DND-41 (cell line): ENCODE data around the gene IL17REL.

Experiments
- ATAC-seq: fragments of 200-7000 bp; cut with Tn5 transposase; 3 replicates; pipeline ENCODE4 v1.9.1; 2021; ENCODE audit warnings: low read depth; ENCODE audit not compliant: insufficient read depth
- DNase-seq: peaks from one replicate; pipeline ENCODE4 v3.0.0-alpha.2; 2020
- H2AFZ ChIP-seq: 2 replicates; pipeline ENCODE4 v1.6.0; 2012; ENCODE audit warnings: low read depth, low read length
- H3K27ac ChIP-seq: 2 replicates; pipeline ENCODE4 v1.5.1; 2012; ENCODE audit warnings: low read length, inconsistent platforms
- H3K27me3 ChIP-seq: fragments of 200-600 bp; sonication (generic); 2 replicates; pipeline ENCODE4 v1.6.0; 2012; ENCODE audit warnings: low read length, mild to moderate bottlenecking, inconsistent platforms; ENCODE audit not compliant: insufficient read depth, poor library complexity
- H3K36me3 ChIP-seq: 2 replicates; pipeline ENCODE4 v1.5.1; 2012; ENCODE audit warnings: low read length, inconsistent platforms; ENCODE audit not compliant: insufficient read depth
- H3K4me1 ChIP-seq: 2 replicates; pipeline ENCODE4 v1.5.1; 2012; ENCODE audit warnings: mild to moderate bottlenecking, low read length; ENCODE audit not compliant: insufficient read depth
- H3K4me2 ChIP-seq: 2 replicates; pipeline ENCODE4 v1.6.0; 2012; ENCODE audit warnings: mild to moderate bottlenecking, moderate library complexity, low read length, inconsistent platforms; ENCODE audit not compliant: insufficient read depth
- H3K4me3 ChIP-seq, 2 experiments: fragments of 200-600 bp in 1 of 2; shearing (Covaris generic) in 1 of 2; 2 replicates each; pipeline ENCODE4 v1.5.1; 2012 to 2016; ENCODE audit warnings: inconsistent platforms in 2 of 2, low read length in 2 of 2, mild to moderate bottlenecking in 2 of 2, low read depth in 1 of 2, moderate library complexity in 1 of 2
- H3K79me2 ChIP-seq: 2 replicates; pipeline ENCODE4 v1.6.0; 2012; ENCODE audit warnings: low read length, inconsistent platforms; ENCODE audit not compliant: insufficient read depth
- H3K9ac ChIP-seq: 2 replicates; pipeline ENCODE4 v1.6.0; 2012; ENCODE audit warnings: low read depth, mild to moderate bottlenecking, inconsistent platforms, low read length, moderate library complexity
- H3K9me3 ChIP-seq: 2 replicates; pipeline ENCODE4 v1.5.1; 2012; ENCODE audit warnings: low read length, moderate library complexity, mild to moderate bottlenecking, inconsistent platforms; ENCODE audit not compliant: insufficient read depth, severe bottlenecking
- H4K20me1 ChIP-seq: 2 replicates; pipeline ENCODE4 v1.6.0; 2012; ENCODE audit warnings: low read length; ENCODE audit not compliant: insufficient read depth
- CTCF ChIP-seq: IDR thresholded peaks from 2 replicates; pipeline ENCODE4 v1.5.1; 2012; ENCODE audit warnings: borderline replicate concordance, low read length, moderate library complexity, mild to moderate bottlenecking; ENCODE audit not compliant: poor library complexity, severe bottlenecking; ENCODE audit errors: extremely low read depth
- EZH2 ChIP-seq: IDR thresholded peaks from 3 replicates; pipeline ENCODE4 v1.6.1; 2012; ENCODE audit warnings: borderline replicate concordance, low read depth, mild to moderate bottlenecking, moderate library complexity, low read length, inconsistent platforms; ENCODE audit not compliant: severe bottlenecking

The IL17REL gene

DNA sequence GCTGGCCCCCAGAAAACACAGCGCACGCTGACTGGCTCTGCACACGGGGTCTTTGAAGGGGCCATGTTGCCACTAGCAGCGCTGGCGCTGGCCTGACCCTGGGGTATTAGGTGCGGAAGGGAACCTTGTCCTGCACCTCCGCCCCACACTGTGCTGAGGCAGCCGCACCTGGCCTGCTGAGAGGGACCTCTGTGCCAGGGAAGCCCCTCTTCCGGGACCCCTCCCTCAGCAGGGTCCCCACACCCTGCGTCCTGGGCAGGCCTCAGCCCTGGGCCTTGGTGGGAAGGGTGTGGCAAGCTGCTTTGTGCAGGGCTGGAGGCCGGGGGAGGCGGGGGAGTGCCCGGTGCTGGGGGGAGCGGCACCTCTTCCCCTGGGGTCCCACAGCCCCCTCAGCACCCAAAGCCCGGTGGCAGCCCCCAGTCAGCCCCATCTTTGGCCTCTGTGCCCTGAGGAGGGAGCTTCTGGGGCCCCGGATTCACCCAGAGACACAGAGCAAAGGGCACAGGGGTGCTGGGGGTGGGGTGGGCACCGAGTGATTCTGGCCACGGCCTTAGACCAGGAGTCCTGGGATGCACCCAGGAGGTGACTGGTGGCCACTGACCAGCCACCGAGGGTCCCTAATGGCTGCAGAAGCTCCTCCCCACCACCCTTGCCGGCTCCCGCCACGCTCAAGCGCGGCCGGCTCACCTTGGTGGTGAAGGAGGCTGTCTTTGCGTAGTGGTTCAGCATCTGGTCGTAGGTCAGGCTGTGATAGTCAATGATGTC is 34.1 kb upstream of the IL17REL start:
- Histone ChIP-seq H3K27me3 (no peaks in the 10 kb centered on the region), H3K4me2 (no peak overlapping the region), H3K79me2 (no peaks in the 10 kb centered on the region), H3K4me1 (no peaks in the 10 kb centered on the region), H3K36me3 (no peaks in the 10 kb centered on the region), H3K27ac (no peak overlapping the region), H3K4me3 (no peak overlapping the region), H3K9ac (no peak overlapping the region), H2AFZ (no peak overlapping the region), H4K20me1 (0 out of 2 replicates have a peak, but pooled peaks cover 4% of the 10 kb centered on the region), H3K9me3 (no peaks in the 10 kb centered on the region)
- DNase-seq (no peak), ATAC-seq (no peak)
- TF ChIP-seq EZH2 (no peak), CTCF (no peak)

GRCh38 chr22:50046019-50046415 is 33.5 kb upstream of the IL17REL start:
- H3K9ac ChIP-seq: no peak overlapping the region
- DNase-seq (no peak), ATAC-seq (no peak)
- H3K4me1 ChIP-seq: no peaks in the 10 kb centered on the region
- no peak overlapping the region for H2AFZ ChIP-seq
- no peak overlapping the region for H3K4me3 ChIP-seq
- no peaks in the 10 kb centered on the region for H3K9me3 ChIP-seq
- TF ChIP-seq CTCF (no peak), EZH2 (no peak)
- no peaks in the 10 kb centered on the region for H3K27me3 ChIP-seq
- no peaks in the 10 kb centered on the region for H3K36me3 ChIP-seq
- no peak overlapping the region for H3K27ac ChIP-seq
- 0 out of 2 replicates have a peak, but pooled peaks cover 4% of the 10 kb centered on the region for H4K20me1 ChIP-seq
- H3K4me2 ChIP-seq: no peak overlapping the region
- no peaks in the 10 kb centered on the region for H3K79me2 ChIP-seq

DNA sequence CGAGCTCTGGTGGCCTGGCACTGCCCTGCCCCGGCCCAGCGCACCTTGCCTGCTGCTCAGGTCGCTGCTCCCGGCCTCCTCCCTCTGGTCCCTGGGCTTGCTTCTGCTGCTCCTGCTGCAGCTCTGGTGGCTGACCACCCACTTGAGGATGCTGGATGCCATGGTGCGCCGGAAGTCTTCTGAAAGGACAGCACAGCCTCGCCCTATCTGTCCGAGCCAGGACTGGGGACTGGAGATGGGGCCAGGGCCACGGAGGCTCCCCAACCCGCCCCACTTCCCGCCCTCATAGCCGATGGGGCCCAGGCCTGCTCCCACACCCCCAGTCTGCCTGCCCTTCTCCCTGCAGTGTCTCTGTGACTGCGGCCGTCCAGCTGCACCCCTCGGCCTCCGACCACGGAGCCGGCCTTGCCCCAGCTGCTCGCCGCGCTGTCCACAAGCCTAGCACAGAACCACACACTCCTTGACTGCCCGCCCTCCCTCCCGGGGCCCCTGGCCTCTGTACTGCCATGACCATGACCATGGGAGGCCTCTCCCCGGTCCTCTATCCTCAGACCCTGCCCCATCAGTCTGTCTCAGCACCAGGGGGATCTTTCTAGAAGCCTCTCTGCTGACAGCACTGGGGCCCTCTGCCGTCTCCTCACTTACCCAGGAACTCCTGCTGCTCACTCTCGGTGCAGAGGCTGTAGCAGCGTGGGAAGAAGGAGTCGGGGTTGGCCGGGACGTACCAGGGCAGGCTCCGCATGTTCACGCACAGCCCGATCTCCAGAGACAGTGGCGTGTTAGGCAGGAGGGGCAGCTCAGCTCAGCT is 32.9 kb upstream of the IL17REL start:
- no peak for ATAC-seq
- H3K4me3 ChIP-seq: no peak overlapping the region
- TF ChIP-seq EZH2: no peak
- no peak for TF ChIP-seq CTCF
- no peaks in the 10 kb centered on the region for H3K27me3 ChIP-seq
- no peak overlapping the region for H3K4me2 ChIP-seq
- no peak for DNase-seq
- H2AFZ ChIP-seq: no peak overlapping the region
- H4K20me1 ChIP-seq: 0 out of 2 replicates have a peak, but pooled peaks cover 4% of the 10 kb centered on the region
- no peaks in the 10 kb centered on the region for H3K79me2 ChIP-seq
- no peak overlapping the region for H3K9ac ChIP-seq
- H3K9me3 ChIP-seq: no peaks in the 10 kb centered on the region
- no peaks in the 10 kb centered on the region for H3K4me1 ChIP-seq
- H3K36me3 ChIP-seq: no peaks in the 10 kb centered on the region
- H3K27ac ChIP-seq: no peak overlapping the region
